SH-SY5Y (cell line): ENCODE measurements around the gene SLC1A5.

Source experiments
- GATA2 ChIP-seq: IDR thresholded peaks from 2 replicates; pipeline ENCODE4 v1.6.1; 2011; ENCODE audit warnings: mild to moderate bottlenecking, low read depth, low read length
- GATA3 ChIP-seq: IDR thresholded peaks from 2 replicates; pipeline ENCODE4 v1.6.1; 2011; ENCODE audit warnings: low read depth, mild to moderate bottlenecking, low read length, moderate library complexity

DNA sequence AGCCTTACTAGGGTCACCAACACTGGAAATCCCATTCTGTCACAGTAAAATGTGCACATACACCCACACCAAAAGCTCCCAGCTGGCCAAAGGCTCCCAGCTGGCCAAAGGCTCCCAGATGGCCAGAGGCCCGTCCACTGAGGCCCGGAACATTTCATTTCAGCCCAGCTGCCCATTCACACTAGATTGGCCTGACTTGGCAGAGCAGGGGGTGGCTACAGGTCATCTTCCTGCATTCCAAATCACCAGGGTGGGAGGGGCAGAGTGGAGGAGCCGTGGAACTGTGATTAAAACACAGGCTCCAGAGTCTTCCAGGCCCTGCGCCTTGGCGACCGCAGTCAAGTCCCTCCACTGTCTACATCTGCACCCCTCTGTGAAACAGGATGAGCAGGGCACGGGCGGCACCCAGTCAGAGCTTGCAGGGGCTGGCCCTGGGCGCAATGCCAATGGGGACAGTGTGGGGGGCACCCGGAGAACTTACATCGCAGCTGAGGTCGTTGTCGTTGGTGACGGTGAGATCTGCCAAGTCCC lies 61.4 kb downstream of the SLC1A5 start:
- no peak for TF ChIP-seq GATA3
- no peak for TF ChIP-seq GATA2
